Sigmoid colon (tissue), 7 donors: ENCODE results near the gene CRYBG3. TPM values are rescaled to one million over a fixed set of nuclear protein-coding genes. Genes with fewer than 3 reads are reported as not detected.

Source experiments
- DNase-seq: peaks from one replicate; pipeline ENCODE4 v3.0.0-alpha.2; 2019
- H3K27ac ChIP-seq, 4 donors: fragments of 200-600 bp; sonication (generic); one replicate each; pipeline ENCODE4 v1.5.1; 2016 to 2019; ENCODE audit warnings: mild to moderate bottlenecking in 1 of 4
- H3K27me3 ChIP-seq, 3 donors: fragments of 200-600 bp; sonication (generic); one replicate each; pipeline ENCODE4 v1.5.1; 2019; ENCODE audit warnings: mild to moderate bottlenecking in 1 of 3
- H3K36me3 ChIP-seq, 4 donors: fragments of 200-600 bp; sonication (generic); one replicate each; pipeline ENCODE4 v1.5.1; 2016 to 2019
- H3K4me1 ChIP-seq, 4 donors: fragments of 200-600 bp; sonication (generic); one replicate each; pipeline ENCODE4 v1.5.1; 2017 to 2019
- H3K4me3 ChIP-seq, 4 donors: fragments of 200-600 bp; sonication (generic); one replicate each; pipeline ENCODE4 v1.5.1; 2017 to 2019; ENCODE audit warnings: mild to moderate bottlenecking in 2 of 4, moderate library complexity in 1 of 4
- H3K9me3 ChIP-seq, 4 donors: fragments of 200-600 bp in 3 of 4; sonication (generic) in 3 of 4; one replicate each; pipeline versions ENCODE4 v1.5.1 to v1.6.1; 2013 to 2019
- EP300 ChIP-seq, 4 donors: sonication (generic); formaldehyde crosslinking; IDR thresholded peaks; one replicate each; pipeline ENCODE4 v1.6.1; 2017; ENCODE audit warnings: antibody characterized with exemption in 4 of 4
- POLR2A ChIP-seq, 2 donors: fragments of 450-650 bp; IDR thresholded peaks; one replicate each; pipeline ENCODE4 v1.6.1; 2016; ENCODE audit warnings: antibody characterized with exemption in 2 of 2, mild to moderate bottlenecking in 2 of 2, moderate library complexity in 2 of 2
- POLR2AphosphoS5 ChIP-seq, 4 donors: sonication (generic); formaldehyde crosslinking; IDR thresholded peaks; one replicate each; pipeline ENCODE4 v1.6.1; 2017; ENCODE audit warnings: antibody characterized with exemption in 4 of 4
- WGBS, 2 donors: extraction: QIAGEN DNeasy Blood & Tissue Kit; methylation state at CpG; one replicate each; pipeline ENCODE4 v1.1.7; 2013; 5-methylcytosine and 5-hydroxymethylcytosine counted together
- intact Hi-C: fragments of 100-400 bp; cut with DNase I; formaldehyde crosslinking; loops from one replicate; pipeline ENCODE4 v1.15.1; 2023
- polyA plus RNA-seq, 3 donors: library from polyadenylated mRNA; stranded (reverse); fragments of 200-250 nt; gene quantifications; one replicate each; pipeline ENCODE4 v1.2.3, GENCODE V29; 2013
- total RNA-seq, 4 donors: library from RNA; depleted of rRNA; stranded (reverse); fragments of >200 nt; gene quantifications; one replicate each; pipeline ENCODE4 v1.1.0, GENCODE V29; 2016
- TF ChIP-seq, protein P1 (sequence below), 4 experiments: fragments of 450-650 bp in 3 of 4; fragments of 200-600 bp in 1 of 4; IDR thresholded peaks; one replicate each; pipeline ENCODE4 v1.5.1; 2016 to 2019; ENCODE audit warnings: antibody characterized with exemption in 4 of 4, mild to moderate bottlenecking in 3 of 4, moderate library complexity in 2 of 4
- donor health status: healthy with polysubstance abuse.
- donor health status: Bipolar disorder and iron deficiency.
- donor health status: healthy.

Gene CRYBG3
- total and polyA plus RNA-seq, 7 donors, result 3.0 to 60.2 (median 37.8) TPM

- H3K36me3 ChIP-seq, result peaks cover 6 to 88% (median 10%) of the 10 kb centered on the region in 4 donors
- TF ChIP-seq POLR2AphosphoS5 (IDR thresholded peaks at IDR 0.05) (no peak), POLR2A (IDR thresholded peaks at IDR 0.05) (no peak), EP300 (IDR thresholded peaks at IDR 0.05) (no peak)
- TF ChIP-seq, protein P1, sequence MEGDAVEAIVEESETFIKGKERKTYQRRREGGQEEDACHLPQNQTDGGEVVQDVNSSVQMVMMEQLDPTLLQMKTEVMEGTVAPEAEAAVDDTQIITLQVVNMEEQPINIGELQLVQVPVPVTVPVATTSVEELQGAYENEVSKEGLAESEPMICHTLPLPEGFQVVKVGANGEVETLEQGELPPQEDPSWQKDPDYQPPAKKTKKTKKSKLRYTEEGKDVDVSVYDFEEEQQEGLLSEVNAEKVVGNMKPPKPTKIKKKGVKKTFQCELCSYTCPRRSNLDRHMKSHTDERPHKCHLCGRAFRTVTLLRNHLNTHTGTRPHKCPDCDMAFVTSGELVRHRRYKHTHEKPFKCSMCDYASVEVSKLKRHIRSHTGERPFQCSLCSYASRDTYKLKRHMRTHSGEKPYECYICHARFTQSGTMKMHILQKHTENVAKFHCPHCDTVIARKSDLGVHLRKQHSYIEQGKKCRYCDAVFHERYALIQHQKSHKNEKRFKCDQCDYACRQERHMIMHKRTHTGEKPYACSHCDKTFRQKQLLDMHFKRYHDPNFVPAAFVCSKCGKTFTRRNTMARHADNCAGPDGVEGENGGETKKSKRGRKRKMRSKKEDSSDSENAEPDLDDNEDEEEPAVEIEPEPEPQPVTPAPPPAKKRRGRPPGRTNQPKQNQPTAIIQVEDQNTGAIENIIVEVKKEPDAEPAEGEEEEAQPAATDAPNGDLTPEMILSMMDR (IDR thresholded peaks at IDR 0.05), result no peak
- H3K9me3 ChIP-seq, result no peaks in the 10 kb centered on the region
Measured at GRCh38 chr3:97937205-97937604, 115.4 kb downstream of the CRYBG3 start.

DNA sequence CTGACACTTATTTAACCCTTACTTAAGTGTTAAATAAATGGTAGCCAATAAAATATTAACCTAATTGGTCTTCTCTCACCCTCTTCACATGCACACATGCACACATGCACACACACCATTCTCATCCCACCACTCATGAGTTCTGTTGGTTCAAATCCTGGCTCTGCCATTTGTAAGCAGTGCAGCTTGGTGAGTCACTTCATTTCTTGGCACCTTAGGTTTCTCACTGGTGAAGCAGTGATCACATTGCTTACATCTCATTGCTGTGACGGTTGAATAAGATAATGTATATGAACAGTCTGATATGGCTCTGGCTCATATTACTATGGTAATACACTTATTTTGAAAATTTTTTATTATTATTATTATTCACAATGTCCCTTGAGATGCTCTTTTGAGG, 116.6 kb downstream of the CRYBG3 start:
- Histone ChIP-seq H3K27ac (no peak overlapping the region), H3K4me1 (no peaks in the 10 kb centered on the region), H3K27me3 (no peaks in the 10 kb centered on the region), H3K9me3 (no peaks in the 10 kb centered on the region), H3K4me3 (no peak overlapping the region), H3K36me3 (peaks cover 8 to 91% (median 10%) of the 10 kb centered on the region in 4 donors)
- 95 to 98% methylated on average over 1 of the region's 1 CpG for WGBS, 2 donors
- intact Hi-C loops, result no loop called here
- no peak for DNase-seq
- TF ChIP-seq EP300 (IDR thresholded peaks at IDR 0.05), result no peak
- TF ChIP-seq, protein P1 (IDR thresholded peaks at IDR 0.05), result no peak
- no peak for TF ChIP-seq POLR2A (IDR thresholded peaks at IDR 0.05)
- TF ChIP-seq POLR2AphosphoS5 (IDR thresholded peaks at IDR 0.05), result no peak

More at GRCh38 chr3:97937205-97937604, 115.4 kb downstream of the CRYBG3 start:
- Histone ChIP-seq H3K27ac (no peak overlapping the region), H3K4me1 (no peaks in the 10 kb centered on the region), H3K27me3 (no peaks in the 10 kb centered on the region), H3K4me3 (no peak overlapping the region)
- 90 to 94% methylated on average over 2 of the region's 2 CpGs for WGBS, 2 donors
- intact Hi-C loops, result no loop called here
- DNase-seq, result no peak

GRCh38 chr3:97939401-97939800, 117.6 kb downstream of the CRYBG3 start:
- no peak overlapping the region for H3K4me3 ChIP-seq
- intact Hi-C loops, result no loop called here
- no peak for DNase-seq
- no peak overlapping the region for H3K27ac ChIP-seq
- TF ChIP-seq, protein P1 (IDR thresholded peaks at IDR 0.05), result no peak
- TF ChIP-seq POLR2AphosphoS5 (IDR thresholded peaks at IDR 0.05) (no peak), POLR2A (IDR thresholded peaks at IDR 0.05) (no peak), EP300 (IDR thresholded peaks at IDR 0.05) (no peak)
- 93 to 94% methylated on average over 2 of the region's 2 CpGs for WGBS, 2 donors
- no peaks in the 10 kb centered on the region for H3K27me3 ChIP-seq
- no peaks in the 10 kb centered on the region for H3K4me1 ChIP-seq
- H3K36me3 ChIP-seq, result peaks cover 3 to 91% (median 7%) of the 10 kb centered on the region in 4 donors
- no peaks in the 10 kb centered on the region for H3K9me3 ChIP-seq

- Histone ChIP-seq H3K9me3 (no peaks in the 10 kb centered on the region), H3K36me3 (peaks cover 3 to 91% (median 8%) of the 10 kb centered on the region in 4 donors)
- WGBS, 2 donors, result 80 to 90% methylated on average over 1 of the region's 1 CpG
Measured at GRCh38 chr3:97940034-97940433, 118.2 kb downstream of the CRYBG3 start.

More at GRCh38 chr3:97940034-97940433, 118.2 kb downstream of the CRYBG3 start:
- TF ChIP-seq, protein P1 (IDR thresholded peaks at IDR 0.05), result no peak
- TF ChIP-seq POLR2A (IDR thresholded peaks at IDR 0.05) (no peak), EP300 (IDR thresholded peaks at IDR 0.05) (no peak), POLR2AphosphoS5 (IDR thresholded peaks at IDR 0.05) (no peak)
- no peaks in the 10 kb centered on the region for H3K27me3 ChIP-seq
- intact Hi-C loops, result loop anchor here (10.0 kb wide), 1 partner anchor 145 kb away; no protein-coding TSS in a partner anchor
- H3K27ac ChIP-seq, result no peak overlapping the region
- H3K4me3 ChIP-seq, result no peak overlapping the region
- no peak for DNase-seq
- H3K4me1 ChIP-seq, result no peaks in the 10 kb centered on the region
